Lower leg skin (tissue), 3 donors: ENCODE data around the gene ANGPTL7.

Experiments
- POLR2A ChIP-seq, 2 donors: fragments of 450-650 bp; IDR thresholded peaks; one replicate each; pipeline ENCODE4 v1.6.1; 2016 to 2017; ENCODE audit warnings: antibody characterized with exemption in 2 of 2, mild to moderate bottlenecking in 1 of 2, moderate library complexity in 1 of 2
- TF ChIP-seq, protein P1 (sequence below), 3 donors: fragments of 450-650 bp; IDR thresholded peaks; one replicate each; pipeline ENCODE4 v1.5.1; 2016; ENCODE audit warnings: antibody characterized with exemption in 3 of 3, mild to moderate bottlenecking in 3 of 3, moderate library complexity in 2 of 3

GRCh38 chr1:11211925-11212587, 22.9 kb downstream of the ANGPTL7 start:
- no peak for TF ChIP-seq POLR2A (IDR thresholded peaks at IDR 0.05)
- TF ChIP-seq, protein P1, sequence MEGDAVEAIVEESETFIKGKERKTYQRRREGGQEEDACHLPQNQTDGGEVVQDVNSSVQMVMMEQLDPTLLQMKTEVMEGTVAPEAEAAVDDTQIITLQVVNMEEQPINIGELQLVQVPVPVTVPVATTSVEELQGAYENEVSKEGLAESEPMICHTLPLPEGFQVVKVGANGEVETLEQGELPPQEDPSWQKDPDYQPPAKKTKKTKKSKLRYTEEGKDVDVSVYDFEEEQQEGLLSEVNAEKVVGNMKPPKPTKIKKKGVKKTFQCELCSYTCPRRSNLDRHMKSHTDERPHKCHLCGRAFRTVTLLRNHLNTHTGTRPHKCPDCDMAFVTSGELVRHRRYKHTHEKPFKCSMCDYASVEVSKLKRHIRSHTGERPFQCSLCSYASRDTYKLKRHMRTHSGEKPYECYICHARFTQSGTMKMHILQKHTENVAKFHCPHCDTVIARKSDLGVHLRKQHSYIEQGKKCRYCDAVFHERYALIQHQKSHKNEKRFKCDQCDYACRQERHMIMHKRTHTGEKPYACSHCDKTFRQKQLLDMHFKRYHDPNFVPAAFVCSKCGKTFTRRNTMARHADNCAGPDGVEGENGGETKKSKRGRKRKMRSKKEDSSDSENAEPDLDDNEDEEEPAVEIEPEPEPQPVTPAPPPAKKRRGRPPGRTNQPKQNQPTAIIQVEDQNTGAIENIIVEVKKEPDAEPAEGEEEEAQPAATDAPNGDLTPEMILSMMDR (IDR thresholded peaks at IDR 0.05), result no peak
